Astrocyte (in vitro differentiated cells and primary cell): ENCODE data around the gene EYS.

Source experiments
- CTCF ChIP-seq: IDR thresholded peaks from 2 replicates; pipeline ENCODE4 v1.5.1; 2011; ENCODE audit warnings: low read depth, mild to moderate bottlenecking, inconsistent platforms, low read length, moderate library complexity; ENCODE audit not compliant: insufficient read depth
- EZH2 ChIP-seq: IDR thresholded peaks from 2 replicates; pipeline ENCODE4 v1.6.1; 2012; ENCODE audit warnings: mild to moderate bottlenecking, low read length, inconsistent platforms; ENCODE audit not compliant: insufficient read depth

- TF ChIP-seq CTCF (no peak), EZH2 (no peak)
These were observed 625.3 kb downstream of the EYS start for GRCh38 chr6:65081756-65082155.
